ENCODE measurements around the gene LRRC56.

GRCh38 chr11:492427-493226, 44.7 kb upstream of the LRRC56 start:
- TF ChIP-seq, protein P1, sequence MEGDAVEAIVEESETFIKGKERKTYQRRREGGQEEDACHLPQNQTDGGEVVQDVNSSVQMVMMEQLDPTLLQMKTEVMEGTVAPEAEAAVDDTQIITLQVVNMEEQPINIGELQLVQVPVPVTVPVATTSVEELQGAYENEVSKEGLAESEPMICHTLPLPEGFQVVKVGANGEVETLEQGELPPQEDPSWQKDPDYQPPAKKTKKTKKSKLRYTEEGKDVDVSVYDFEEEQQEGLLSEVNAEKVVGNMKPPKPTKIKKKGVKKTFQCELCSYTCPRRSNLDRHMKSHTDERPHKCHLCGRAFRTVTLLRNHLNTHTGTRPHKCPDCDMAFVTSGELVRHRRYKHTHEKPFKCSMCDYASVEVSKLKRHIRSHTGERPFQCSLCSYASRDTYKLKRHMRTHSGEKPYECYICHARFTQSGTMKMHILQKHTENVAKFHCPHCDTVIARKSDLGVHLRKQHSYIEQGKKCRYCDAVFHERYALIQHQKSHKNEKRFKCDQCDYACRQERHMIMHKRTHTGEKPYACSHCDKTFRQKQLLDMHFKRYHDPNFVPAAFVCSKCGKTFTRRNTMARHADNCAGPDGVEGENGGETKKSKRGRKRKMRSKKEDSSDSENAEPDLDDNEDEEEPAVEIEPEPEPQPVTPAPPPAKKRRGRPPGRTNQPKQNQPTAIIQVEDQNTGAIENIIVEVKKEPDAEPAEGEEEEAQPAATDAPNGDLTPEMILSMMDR (IDR thresholded peaks at IDR 0.05; ENCODE audit: poor library complexity) = no peak
- no peak for TF ChIP-seq EZH2phosphoT487 (IDR thresholded peaks at IDR 0.05; ENCODE audit: low read depth, severe bottlenecking, unreplicated experiment)

All from hepatocyte (in vitro differentiated cells).